ENCODE data around the gene VEPH1. TPM values are rescaled to one million over a fixed set of nuclear protein-coding genes. Genes with fewer than 3 reads are reported as not detected.
"Not testable (repeated sequence)": the region's sequence is repeated elsewhere in the genome, so short reads cannot be mapped to it uniquely, and the experiment has no call there.

The VEPH1 gene
- polyA plus RNA-seq, 1 of the 3 experiments (the other 2 are of a cell fraction) = 6.0 TPM

DNA sequence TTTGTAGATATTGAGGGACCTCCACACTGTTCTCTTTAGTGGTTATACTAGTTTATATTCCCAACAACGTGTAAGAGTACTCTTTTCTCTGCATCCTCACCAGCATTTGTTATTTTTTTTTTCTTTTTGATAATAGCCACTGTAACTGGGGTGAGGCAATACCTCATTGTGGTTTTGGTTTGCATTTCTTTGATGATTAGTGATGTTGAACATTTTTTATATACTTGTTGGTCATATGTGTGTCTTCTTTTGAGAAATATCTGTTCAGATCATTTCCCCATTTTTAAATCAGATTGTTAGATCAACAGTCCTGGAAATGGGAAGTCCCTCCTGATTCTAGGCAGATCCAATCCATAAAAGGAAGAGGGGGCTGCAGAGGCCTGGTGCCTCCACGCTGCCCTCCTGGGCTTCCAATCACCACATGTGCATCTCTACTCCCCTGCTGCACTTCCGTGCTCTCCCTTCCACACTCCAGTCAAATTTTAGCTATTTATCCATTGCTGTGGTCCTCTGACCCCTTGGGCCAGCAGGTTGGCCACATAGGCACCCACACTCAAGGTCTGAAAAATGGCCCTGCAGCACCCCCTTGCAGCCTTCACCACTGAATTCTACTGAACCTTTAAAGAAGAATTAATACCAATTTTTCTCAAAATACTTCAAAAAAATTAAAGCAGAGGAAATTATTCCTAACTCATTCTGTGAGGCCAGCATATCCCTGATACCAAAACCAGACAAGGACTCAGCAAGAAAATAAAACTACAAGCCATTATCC, 154.7 kb downstream of the VEPH1 start:
- H3K9ac ChIP-seq; H3K27me3 ChIP-seq (ENCODE audit: insufficient read depth); DNase-seq; H3K79me2 ChIP-seq (ENCODE audit: insufficient read depth); H3K9me3 ChIP-seq; H3K4me2 ChIP-seq; H3K9me2 ChIP-seq; H3K4me3 ChIP-seq (ENCODE audit: low read depth in 2 of 2, low read length in 1 of 2); H3F3A ChIP-seq (replicated peaks; ENCODE audit: insufficient read depth); POLR2A ChIA-PET; H4K20me1 ChIP-seq (ENCODE audit: insufficient read depth); H3K27ac ChIP-seq (ENCODE audit: low read depth in 2 of 2, low read length in 1 of 2); H3K36me3 ChIP-seq (replicated peaks in 1 of 2; ENCODE audit: control insufficient read depth in 1 of 2, insufficient read depth in 2 of 2, low read length in 1 of 2); H2AFZ ChIP-seq (ENCODE audit: low read depth); H3K4me1 ChIP-seq (ENCODE audit: control insufficient read depth in 1 of 2, insufficient read depth in 2 of 2, low read depth in 1 of 2, low read length in 1 of 2): not testable (repeated sequence)
- 88% methylated on average over 3 of the region's 3 CpGs for WGBS (ENCODE audit: low lambda C conversion rate)
- CTCF ChIA-PET = interaction anchor here (0.9 to 1.5 kb wide), 2 partner anchors 12 to 14 kb away, joined by 3 read pairs; no protein-coding TSS in a partner anchor

DNA sequence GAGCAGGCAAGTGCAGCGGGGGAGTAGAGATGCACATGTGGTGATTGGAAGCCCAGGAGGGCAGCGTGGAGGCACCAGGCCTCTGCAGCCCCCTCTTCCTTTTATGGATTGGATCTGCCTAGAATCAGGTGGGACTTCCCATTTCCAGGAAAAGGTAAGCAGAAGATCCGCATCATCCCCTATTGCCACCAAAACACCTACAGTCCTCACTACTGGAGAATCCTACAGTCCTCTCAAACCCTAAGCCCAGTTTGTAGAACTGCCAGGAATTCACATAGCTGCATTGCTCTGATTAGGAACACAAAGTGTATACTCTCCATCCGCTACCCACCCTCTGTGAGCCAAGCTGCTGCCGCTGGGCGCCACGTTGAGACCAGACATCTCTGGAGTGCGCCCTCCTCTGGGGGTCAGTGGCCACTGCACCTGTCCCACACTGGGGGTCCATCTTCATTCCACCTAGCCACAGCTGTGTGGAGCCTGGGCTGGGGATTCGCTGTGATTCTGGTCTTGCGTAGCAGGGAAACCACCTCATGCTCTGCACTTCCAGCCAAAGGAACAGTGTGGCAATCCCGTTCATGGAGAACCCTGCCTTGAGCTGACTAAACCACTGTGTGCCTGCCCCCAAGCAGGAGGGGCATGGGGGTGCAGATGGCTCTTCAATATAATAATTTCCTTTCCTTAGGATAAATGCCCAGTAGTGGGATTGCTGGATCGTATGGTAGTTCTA, 155.5 kb downstream of the VEPH1 start:
- TF ChIP-seq, protein P1, sequence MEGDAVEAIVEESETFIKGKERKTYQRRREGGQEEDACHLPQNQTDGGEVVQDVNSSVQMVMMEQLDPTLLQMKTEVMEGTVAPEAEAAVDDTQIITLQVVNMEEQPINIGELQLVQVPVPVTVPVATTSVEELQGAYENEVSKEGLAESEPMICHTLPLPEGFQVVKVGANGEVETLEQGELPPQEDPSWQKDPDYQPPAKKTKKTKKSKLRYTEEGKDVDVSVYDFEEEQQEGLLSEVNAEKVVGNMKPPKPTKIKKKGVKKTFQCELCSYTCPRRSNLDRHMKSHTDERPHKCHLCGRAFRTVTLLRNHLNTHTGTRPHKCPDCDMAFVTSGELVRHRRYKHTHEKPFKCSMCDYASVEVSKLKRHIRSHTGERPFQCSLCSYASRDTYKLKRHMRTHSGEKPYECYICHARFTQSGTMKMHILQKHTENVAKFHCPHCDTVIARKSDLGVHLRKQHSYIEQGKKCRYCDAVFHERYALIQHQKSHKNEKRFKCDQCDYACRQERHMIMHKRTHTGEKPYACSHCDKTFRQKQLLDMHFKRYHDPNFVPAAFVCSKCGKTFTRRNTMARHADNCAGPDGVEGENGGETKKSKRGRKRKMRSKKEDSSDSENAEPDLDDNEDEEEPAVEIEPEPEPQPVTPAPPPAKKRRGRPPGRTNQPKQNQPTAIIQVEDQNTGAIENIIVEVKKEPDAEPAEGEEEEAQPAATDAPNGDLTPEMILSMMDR (IDR thresholded peaks at IDR 0.05) = peak; percentile 42
- TF ChIP-seq JUND (IDR thresholded peaks at IDR 0.05) (no peak), POLR2AphosphoS5 (IDR thresholded peaks at IDR 0.05; ENCODE audit: low read depth, low read length) (no peak), SMC3 (IDR thresholded peaks at IDR 0.05; ENCODE audit: low read depth, low read length) (no peak), RAD21 (IDR thresholded peaks at IDR 0.05; ENCODE audit: low read length) (no peak), TCF12 (IDR thresholded peaks at IDR 0.05) (no peak), FOXJ3 (CRISPR knock-in tag; IDR thresholded peaks at IDR 0.05) (no peak), GABPA (IDR thresholded peaks at IDR 0.05; ENCODE audit: low read depth) (no peak)
- H3K79me2 ChIP-seq (ENCODE audit: insufficient read depth) = no peaks in the 10 kb centered on the region
- no peaks in the 10 kb centered on the region for H3K9me3 ChIP-seq
- no peak for DNase-seq
- POLR2A ChIA-PET = no interaction called here
- no peaks in the 10 kb centered on the region for H3K9me2 ChIP-seq
- no peak overlapping the region for H3K27ac ChIP-seq (ENCODE audit: low read depth in 2 of 2, low read length in 1 of 2)
- peaks cover 10% of the 10 kb centered on the region for H3F3A ChIP-seq (replicated peaks; ENCODE audit: insufficient read depth)
- H4K20me1 ChIP-seq (ENCODE audit: insufficient read depth) = no peaks in the 10 kb centered on the region
- H3K4me2 ChIP-seq = no peak overlapping the region
- H3K27me3 ChIP-seq (ENCODE audit: insufficient read depth) = no peaks in the 10 kb centered on the region
- no peak overlapping the region for H3K4me3 ChIP-seq (ENCODE audit: low read depth in 2 of 2, low read length in 1 of 2)
- H3K9ac ChIP-seq = no peak overlapping the region
- no peaks in the 10 kb centered on the region for H3K36me3 ChIP-seq (replicated peaks in 1 of 2; ENCODE audit: control insufficient read depth in 1 of 2, insufficient read depth in 2 of 2, low read length in 1 of 2)
- CTCF ChIA-PET = interaction anchor here (0.9 to 1.5 kb wide), 2 partner anchors 11 to 15 kb away, joined by 3 read pairs; no protein-coding TSS in a partner anchor
- no peak overlapping the region for H2AFZ ChIP-seq (ENCODE audit: low read depth)
- no peaks in the 10 kb centered on the region for H3K4me1 ChIP-seq (ENCODE audit: control insufficient read depth in 1 of 2, insufficient read depth in 2 of 2, low read depth in 1 of 2, low read length in 1 of 2)
- 96% methylated on average over 8 of the region's 12 CpGs for WGBS (ENCODE audit: low lambda C conversion rate)

All from SK-N-SH (cell line).